ENCODE data around the gene CCDC188. TPM values are rescaled to one million over a fixed set of nuclear protein-coding genes. Genes with fewer than 3 reads are reported as not detected.

The CCDC188 gene
- total RNA-seq, 1 experiment from 2014 or later: not detected

DNA sequence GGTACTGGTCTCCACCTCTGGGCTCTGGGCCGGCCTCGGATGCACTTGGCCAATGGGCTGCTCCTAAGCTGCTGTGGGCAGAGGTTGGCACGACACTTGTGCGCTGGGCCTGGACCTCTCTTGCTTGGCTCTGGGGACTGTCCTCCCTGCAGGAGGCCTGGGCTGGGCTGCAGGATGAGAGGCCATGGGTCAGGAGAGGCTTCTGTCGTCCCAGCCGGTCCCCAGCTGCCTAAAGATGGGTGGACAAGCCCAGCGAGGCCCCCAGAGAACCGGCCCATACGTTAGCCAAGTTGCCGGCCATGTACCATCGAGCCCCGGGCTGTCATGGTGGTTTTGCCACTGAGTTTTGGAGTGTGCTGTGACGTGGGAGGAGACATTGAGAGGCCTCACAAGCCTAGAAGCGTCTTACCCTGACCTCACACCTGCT is 1.6 kb upstream of the CCDC188 start:
- no peak overlapping the region for H2BK5ac ChIP-seq (ENCODE audit: insufficient read length, low read length)
- no peak overlapping the region for H3K18ac ChIP-seq (ENCODE audit: insufficient read length, low read depth, low read length)
- H3K4me2 ChIP-seq (ENCODE audit: insufficient read depth, insufficient read length, low read length): no peak overlapping the region
- no peak for DNase-seq
- H3K27me3 ChIP-seq (ENCODE audit: insufficient read depth, low read length): no peaks in the 10 kb centered on the region
- H2BK20ac ChIP-seq (ENCODE audit: low read depth, low read length, poor library complexity, severe bottlenecking): no peak overlapping the region
- H2BK120ac ChIP-seq (ENCODE audit: low read depth, low read length, poor library complexity, severe bottlenecking): no peak overlapping the region
- H3K27ac Mint-ChIP-seq: no peak overlapping the region
- no peak overlapping the region for H3K56ac ChIP-seq (ENCODE audit: insufficient read length, low read depth, low read length)
- H2BK12ac ChIP-seq (ENCODE audit: insufficient read length, low read depth, low read length): no peak overlapping the region
- H4K20me1 ChIP-seq (ENCODE audit: control insufficient read depth, insufficient read depth, insufficient read length): no peaks in the 10 kb centered on the region
- no peak overlapping the region for H2AK5ac ChIP-seq (ENCODE audit: insufficient read length, low read length)
- H3K23me2 ChIP-seq (ENCODE audit: insufficient read length, low read depth, low read length, poor library complexity, severe bottlenecking): peaks cover 5% of the 10 kb centered on the region
- H3K9ac ChIP-seq (ENCODE audit: extremely low read depth, insufficient read length, low read length): no peak overlapping the region
- no peaks in the 10 kb centered on the region for H3K27me3 Mint-ChIP-seq (ENCODE audit: low read depth)
- no peaks in the 10 kb centered on the region for H3K36me3 Mint-ChIP-seq (ENCODE audit: insufficient read depth in 1 of 3, low read depth in 3 of 3)
- no peaks in the 10 kb centered on the region for H3K4me1 ChIP-seq (ENCODE audit: insufficient read depth, low read length)
- TF ChIP-seq, protein P1, sequence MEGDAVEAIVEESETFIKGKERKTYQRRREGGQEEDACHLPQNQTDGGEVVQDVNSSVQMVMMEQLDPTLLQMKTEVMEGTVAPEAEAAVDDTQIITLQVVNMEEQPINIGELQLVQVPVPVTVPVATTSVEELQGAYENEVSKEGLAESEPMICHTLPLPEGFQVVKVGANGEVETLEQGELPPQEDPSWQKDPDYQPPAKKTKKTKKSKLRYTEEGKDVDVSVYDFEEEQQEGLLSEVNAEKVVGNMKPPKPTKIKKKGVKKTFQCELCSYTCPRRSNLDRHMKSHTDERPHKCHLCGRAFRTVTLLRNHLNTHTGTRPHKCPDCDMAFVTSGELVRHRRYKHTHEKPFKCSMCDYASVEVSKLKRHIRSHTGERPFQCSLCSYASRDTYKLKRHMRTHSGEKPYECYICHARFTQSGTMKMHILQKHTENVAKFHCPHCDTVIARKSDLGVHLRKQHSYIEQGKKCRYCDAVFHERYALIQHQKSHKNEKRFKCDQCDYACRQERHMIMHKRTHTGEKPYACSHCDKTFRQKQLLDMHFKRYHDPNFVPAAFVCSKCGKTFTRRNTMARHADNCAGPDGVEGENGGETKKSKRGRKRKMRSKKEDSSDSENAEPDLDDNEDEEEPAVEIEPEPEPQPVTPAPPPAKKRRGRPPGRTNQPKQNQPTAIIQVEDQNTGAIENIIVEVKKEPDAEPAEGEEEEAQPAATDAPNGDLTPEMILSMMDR (conservative IDR thresholded peaks at IDR 0.05): no peak
- no peak overlapping the region for H2AFZ ChIP-seq (ENCODE audit: low read length)
- WGBS (ENCODE audit: extremely low coverage, insufficient read length, low lambda C conversion rate): no CpG with 5 or more reads among the region's 14 CpGs
- no peak overlapping the region for H3K14ac ChIP-seq (ENCODE audit: insufficient read depth, low read length)
- H3K4ac ChIP-seq (ENCODE audit: low read depth, low read length): no peak overlapping the region
- H3K9me3 Mint-ChIP-seq: no peaks in the 10 kb centered on the region; a peak in 1 of 5 replicates
- H3K27ac ChIP-seq (ENCODE audit: insufficient read length, low read depth, low read length): no peak overlapping the region
- H3K23ac ChIP-seq (ENCODE audit: insufficient read length, low read depth, low read length): no peak overlapping the region
- H2BK15ac ChIP-seq (ENCODE audit: low read depth, low read length): no peak overlapping the region
- H3T11ph ChIP-seq (ENCODE audit: low read length): no peak overlapping the region
- 0 out of 5 replicates have a peak overlapping the region, but pooled peaks of 1 of the 2 experiments have one; percentile 23 for H3K4me3 Mint-ChIP-seq
- no peaks in the 10 kb centered on the region for H3K79me1 ChIP-seq (ENCODE audit: insufficient read depth, low read depth, low read length, poor library complexity, severe bottlenecking)
- no peak overlapping the region for H4K8ac ChIP-seq (replicated peaks; ENCODE audit: insufficient read length, low read depth, low read length)
- no peaks in the 10 kb centered on the region for H3K9me3 ChIP-seq (ENCODE audit: control insufficient read depth, low read depth, low read length)
- H3K4me1 Mint-ChIP-seq: peaks cover 3 to 6% of the 10 kb centered on the region in 2 experiments; a peak in 3 of 4 replicates
- no peak overlapping the region for H4K5ac ChIP-seq (ENCODE audit: insufficient read length, low read depth, low read length)
- H4K91ac ChIP-seq (ENCODE audit: insufficient read length, low read depth, low read length): no peak overlapping the region
- no peaks in the 10 kb centered on the region for H3K79me2 ChIP-seq (ENCODE audit: insufficient read depth, low read length)

Measured in H9 (cell line).